ENCODE measurements around the gene MNS1. TPM values are rescaled to one million over a fixed set of nuclear protein-coding genes. Genes with fewer than 3 reads are reported as not detected.

MNS1 gene
- total and polyA plus RNA-seq, 10 of the 15 experiments (the other 5 are each of a cell fraction or from before 2014, with no cell fraction given), result 0.45 to 2.6 (median 0.97) TPM

GRCh38 chr15:56394909-56395308 is 70.0 kb downstream of the MNS1 start:
- Histone ChIP-seq H3K79me2 (ENCODE audit: control insufficient read depth, insufficient read depth, low read length) (no peaks in the 10 kb centered on the region), H4K20me1 (ENCODE audit: control insufficient read depth, insufficient read depth) (no peaks in the 10 kb centered on the region), H3K27me3 (replicated peaks in 1 of 2; ENCODE audit: control insufficient read depth in 2 of 2, insufficient read depth in 2 of 2, low read length in 1 of 2) (no peaks in the 10 kb centered on the region), H3K4me2 (ENCODE audit: control insufficient read depth, insufficient read depth) (no peak overlapping the region), H3K4me3 (no peak overlapping the region), H2AFZ (ENCODE audit: control insufficient read depth, low read depth, low read length) (no peak overlapping the region), H3K27ac (ENCODE audit: control insufficient read depth, insufficient read depth) (no peak overlapping the region), H3K9me3 (replicated peaks; ENCODE audit: control insufficient read depth, insufficient read depth, low read length) (peaks cover 11% of the 10 kb centered on the region; the same call in 2 of the 3 replicates), H3K4me1 (ENCODE audit: control insufficient read depth, insufficient read depth, low read length) (no peaks in the 10 kb centered on the region), H3K9ac (ENCODE audit: control insufficient read depth, insufficient read depth, low read length) (no peak overlapping the region), H3K36me3 (ENCODE audit: control insufficient read depth in 2 of 2, insufficient read depth in 2 of 2, low read length in 1 of 2) (no peaks in the 10 kb centered on the region; a peak in 2 of 4 replicates)
- in situ Hi-C loops (cut with MboI) (no loop called here), intact Hi-C loops (cut with micrococcal nuclease; ENCODE audit: unreplicated experiment) (no loop called here)
- FAIRE-seq, result no peak
- SMC1A ChIA-PET (ENCODE audit: uncharacterized antibody, unreplicated experiment), result no interaction called here
- no TSS peak for BruUV-seq (replicated peaks)
- TF ChIP-seq PRDM15 (CRISPR knock-in tag; IDR thresholded peaks at IDR 0.05) (no peak), SRF (IDR thresholded peaks at IDR 0.05; ENCODE audit: low read depth in 2 of 2, low read length in 2 of 2) (no peak), TCF12 (IDR thresholded peaks at IDR 0.05; ENCODE audit: low read depth, low read length) (no peak), CUX1 (IDR thresholded peaks at IDR 0.05; ENCODE audit: insufficient replicate concordance, low read depth, low read length) (no peak), SREBF1 (IDR thresholded peaks at IDR 0.05; ENCODE audit: low read length) (no peak), ZNF274 (IDR thresholded peaks at IDR 0.05; ENCODE audit: insufficient read depth, insufficient read length) (no peak), CEBPB (IDR thresholded peaks at IDR 0.05; ENCODE audit: borderline replicate concordance in 1 of 2, low read depth in 2 of 2, low read length in 2 of 2) (no peak), ZNF217 (IDR thresholded peaks at IDR 0.05) (no peak), ZBTB40 (IDR thresholded peaks at IDR 0.05; ENCODE audit: borderline replicate concordance) (no peak)
- RAD21 ChIA-PET (ENCODE audit: unreplicated experiment), result no interaction called here
- DNase-seq (ENCODE audit: low read depth, low spot score), result no peak
- ATAC-seq, result no peak
- CTCF ChIA-PET, result no interaction called here
- 100% methylated on average over 1 of the region's 1 CpG for WGBS (ENCODE audit: insufficient coverage, insufficient replicate concordance, low lambda C conversion rate, missing lambda C conversion rate)
- POLR2A ChIA-PET, result no interaction called here
